GM21528 (cell line): ENCODE results near the gene SULT4A1.

Source experiments
- ATAC-seq: cut with Tn5 transposase; IDR thresholded peaks from one replicate; pipeline ENCODE4 v1.9.1; 2021; ENCODE audit warnings: mild to moderate bottlenecking, moderate library complexity; ENCODE audit not compliant: unreplicated experiment, low FRiP score

SULT4A1 gene

GRCh38 chr22:43818981-43819380 is 43.3 kb downstream of the SULT4A1 start:
- no peak for ATAC-seq

GRCh38 chr22:43817402-43817801 is 44.9 kb downstream of the SULT4A1 start:
- ATAC-seq: no peak

- ATAC-seq: no peak
Observed at GRCh38 chr22:43814264-43814663, 48.0 kb downstream of the SULT4A1 start.

GRCh38 chr22:43812890-43813289 is 49.4 kb downstream of the SULT4A1 start:
- ATAC-seq: no peak

- peak; percentile 87 for ATAC-seq
Observed at GRCh38 chr22:43812149-43812842, 50.0 kb downstream of the SULT4A1 start, which contains the start of gene EFCAB6. Gene EFCAB6 (minus strand): TSS chr22:43812305. CDS start chr22:43782318, 29,987 bp downstream.

- peak; percentile 26 for ATAC-seq
Observed at GRCh38 chr22:43811777-43812148, 50.5 kb downstream of the SULT4A1 start.

- no peak for ATAC-seq
Observed at GRCh38 chr22:43802897-43803495, 59.3 kb downstream of the SULT4A1 start.

GRCh38 chr22:43800970-43801369 is 61.3 kb downstream of the SULT4A1 start:
- ATAC-seq: no peak

- ATAC-seq: no peak
Observed at GRCh38 chr22:43798492-43798891, 63.8 kb downstream of the SULT4A1 start.

- no peak for ATAC-seq
Observed at GRCh38 chr22:43796567-43796966, 65.7 kb downstream of the SULT4A1 start.

GRCh38 chr22:43795320-43795719 is 67.0 kb downstream of the SULT4A1 start:
- no peak for ATAC-seq

- ATAC-seq: no peak
Observed at GRCh38 chr22:43792905-43793304, 69.4 kb downstream of the SULT4A1 start.

GRCh38 chr22:43789452-43789851 is 72.9 kb downstream of the SULT4A1 start:
- no peak for ATAC-seq

GRCh38 chr22:43783777-43784176 is 78.5 kb downstream of the SULT4A1 start:
- ATAC-seq: no peak

- no peak for ATAC-seq
Observed at GRCh38 chr22:43782448-43782847, 79.9 kb downstream of the SULT4A1 start.

GRCh38 chr22:43777286-43777685 is 85.0 kb downstream of the SULT4A1 start:
- no peak for ATAC-seq

GRCh38 chr22:43776081-43776670 is 86.1 kb downstream of the SULT4A1 start:
- ATAC-seq: no peak
